WERI-Rb-1 (cell line): ENCODE measurements around the gene KCNJ14.
A peak's percentile ranks its signal among the peaks of the same experiment; 100 is the strongest.

Source experiments
- DNase-seq: peaks from one replicate; pipeline ENCODE4 v3.0.0-alpha.2; 2020
- H3K27ac ChIP-seq: fragments of 250-450 bp; sonication (Bioruptor Pico); 2 replicates; pipeline ENCODE4 v1.5.1; 2020; ENCODE audit warnings: mild to moderate bottlenecking, moderate library complexity
- H3K27me3 ChIP-seq: fragments of 250-450 bp; sonication (Bioruptor Pico); 2 replicates; pipeline ENCODE4 v1.5.1; 2021; ENCODE audit warnings: mild to moderate bottlenecking, low read depth, moderate library complexity; ENCODE audit not compliant: insufficient read depth, severe bottlenecking
- H3K36me3 ChIP-seq: fragments of 250-450 bp; sonication (Bioruptor Pico); 2 replicates; pipeline ENCODE4 v1.5.1; 2020; ENCODE audit warnings: mild to moderate bottlenecking, moderate library complexity
- H3K4me3 ChIP-seq: 2 replicates; pipeline ENCODE4 v1.5.1; 2011; ENCODE audit warnings: low read depth, mild to moderate bottlenecking, control low read depth, low read length
- H3K9me3 ChIP-seq: fragments of 250-450 bp; sonication (Bioruptor Pico); 2 replicates; pipeline ENCODE4 v1.5.1; 2021; ENCODE audit warnings: mild to moderate bottlenecking, moderate library complexity; ENCODE audit not compliant: severe bottlenecking
- TF ChIP-seq, protein P1 (sequence below): IDR thresholded peaks from 2 replicates; pipeline ENCODE4 v1.5.1; 2011; ENCODE audit warnings: low read depth, mild to moderate bottlenecking, control low read depth, inconsistent platforms, low read length

KCNJ14 gene

DNA sequence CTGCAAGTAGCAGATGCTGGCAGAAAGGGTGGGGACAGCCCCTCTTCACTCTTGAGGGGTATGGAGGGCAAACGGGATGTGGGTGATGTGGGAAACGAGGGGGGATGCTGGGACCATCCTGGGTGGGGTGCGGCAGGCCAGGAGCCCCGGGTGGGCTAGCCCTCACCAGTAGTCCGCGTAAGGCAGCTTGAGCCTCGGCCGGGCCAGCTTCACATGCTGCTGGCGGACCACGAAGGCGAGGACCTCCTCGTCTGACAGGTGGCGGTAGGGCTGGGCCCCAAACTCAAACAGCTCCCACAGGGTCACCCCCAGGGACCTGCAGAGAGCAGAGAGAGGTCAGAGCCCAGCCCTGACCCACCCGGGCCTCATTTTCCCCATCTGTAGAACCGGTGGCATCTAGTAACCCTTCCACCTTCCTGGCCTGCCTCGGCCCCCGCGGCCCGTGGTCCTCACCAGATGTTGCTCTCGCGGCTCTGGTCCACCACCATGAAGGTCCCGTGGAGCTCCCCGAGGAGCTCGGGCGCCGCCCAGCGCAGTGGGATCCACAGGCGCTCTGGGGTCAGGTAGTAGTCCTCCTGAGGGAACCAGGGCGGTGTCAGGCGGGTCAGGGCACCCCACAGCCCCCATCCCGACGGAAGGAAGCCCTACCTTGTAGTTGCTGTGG lies 45.6 kb downstream of the KCNJ14 start:
- no peak overlapping the region for H3K4me3 ChIP-seq
- no peaks in the 10 kb centered on the region for H3K36me3 ChIP-seq
- H3K9me3 ChIP-seq, result no peaks in the 10 kb centered on the region
- peaks cover 3% of the 10 kb centered on the region for H3K27me3 ChIP-seq
- TF ChIP-seq, protein P1, sequence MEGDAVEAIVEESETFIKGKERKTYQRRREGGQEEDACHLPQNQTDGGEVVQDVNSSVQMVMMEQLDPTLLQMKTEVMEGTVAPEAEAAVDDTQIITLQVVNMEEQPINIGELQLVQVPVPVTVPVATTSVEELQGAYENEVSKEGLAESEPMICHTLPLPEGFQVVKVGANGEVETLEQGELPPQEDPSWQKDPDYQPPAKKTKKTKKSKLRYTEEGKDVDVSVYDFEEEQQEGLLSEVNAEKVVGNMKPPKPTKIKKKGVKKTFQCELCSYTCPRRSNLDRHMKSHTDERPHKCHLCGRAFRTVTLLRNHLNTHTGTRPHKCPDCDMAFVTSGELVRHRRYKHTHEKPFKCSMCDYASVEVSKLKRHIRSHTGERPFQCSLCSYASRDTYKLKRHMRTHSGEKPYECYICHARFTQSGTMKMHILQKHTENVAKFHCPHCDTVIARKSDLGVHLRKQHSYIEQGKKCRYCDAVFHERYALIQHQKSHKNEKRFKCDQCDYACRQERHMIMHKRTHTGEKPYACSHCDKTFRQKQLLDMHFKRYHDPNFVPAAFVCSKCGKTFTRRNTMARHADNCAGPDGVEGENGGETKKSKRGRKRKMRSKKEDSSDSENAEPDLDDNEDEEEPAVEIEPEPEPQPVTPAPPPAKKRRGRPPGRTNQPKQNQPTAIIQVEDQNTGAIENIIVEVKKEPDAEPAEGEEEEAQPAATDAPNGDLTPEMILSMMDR, result no peak
- DNase-seq, result no peak
- H3K27ac ChIP-seq, result no peak overlapping the region

DNA sequence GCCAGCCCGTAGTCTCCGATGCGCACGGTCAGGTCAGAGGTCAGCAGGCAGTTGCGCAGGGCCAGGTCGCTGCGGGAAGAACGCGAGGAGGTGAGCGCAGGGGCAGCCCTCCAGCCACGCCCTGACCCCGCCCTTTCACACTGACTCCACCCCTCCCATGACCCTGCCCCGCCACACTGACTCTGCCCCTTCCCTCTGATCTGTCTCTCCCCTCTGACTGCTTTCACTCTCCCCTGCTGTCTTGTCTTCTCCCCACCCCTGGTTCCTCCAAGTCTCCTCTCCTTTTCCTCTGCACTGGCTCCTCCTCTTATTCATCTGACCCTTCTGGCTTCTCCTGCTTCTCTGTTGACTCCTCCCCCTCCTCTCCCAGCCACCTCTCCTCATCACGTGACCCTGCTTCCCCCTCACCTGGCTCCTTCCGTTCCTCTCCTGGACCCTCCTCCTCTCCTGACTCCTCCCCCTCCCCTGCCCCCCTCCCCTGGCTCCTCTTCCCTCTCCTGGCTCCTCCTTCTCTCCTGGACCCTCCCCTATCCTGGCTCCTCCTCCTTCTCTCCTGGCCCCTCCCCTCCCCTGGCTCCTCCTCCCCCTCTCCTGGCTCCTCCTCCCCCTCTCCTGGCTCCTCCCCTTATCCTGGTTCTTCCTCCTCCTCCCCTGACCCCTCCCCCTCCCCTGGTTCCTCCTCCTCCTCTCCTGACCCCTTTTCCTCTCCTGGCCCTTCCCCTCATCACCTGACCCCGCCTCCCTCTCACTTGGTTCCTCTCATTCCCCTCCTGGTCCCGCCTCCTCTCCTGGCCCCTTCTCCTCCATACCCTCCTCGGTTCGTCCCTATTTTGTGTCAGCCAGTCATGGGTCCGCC lies 46.3 kb downstream of the KCNJ14 start:
- TF ChIP-seq, protein P1, result no peak
- H3K36me3 ChIP-seq, result no peaks in the 10 kb centered on the region
- H3K27ac ChIP-seq, result no peak overlapping the region
- peak overlapping the region; percentile 24 for H3K4me3 ChIP-seq
- no peaks in the 10 kb centered on the region for H3K9me3 ChIP-seq
- H3K27me3 ChIP-seq, result peaks cover 3% of the 10 kb centered on the region
- DNase-seq, result peak; percentile 91

DNA sequence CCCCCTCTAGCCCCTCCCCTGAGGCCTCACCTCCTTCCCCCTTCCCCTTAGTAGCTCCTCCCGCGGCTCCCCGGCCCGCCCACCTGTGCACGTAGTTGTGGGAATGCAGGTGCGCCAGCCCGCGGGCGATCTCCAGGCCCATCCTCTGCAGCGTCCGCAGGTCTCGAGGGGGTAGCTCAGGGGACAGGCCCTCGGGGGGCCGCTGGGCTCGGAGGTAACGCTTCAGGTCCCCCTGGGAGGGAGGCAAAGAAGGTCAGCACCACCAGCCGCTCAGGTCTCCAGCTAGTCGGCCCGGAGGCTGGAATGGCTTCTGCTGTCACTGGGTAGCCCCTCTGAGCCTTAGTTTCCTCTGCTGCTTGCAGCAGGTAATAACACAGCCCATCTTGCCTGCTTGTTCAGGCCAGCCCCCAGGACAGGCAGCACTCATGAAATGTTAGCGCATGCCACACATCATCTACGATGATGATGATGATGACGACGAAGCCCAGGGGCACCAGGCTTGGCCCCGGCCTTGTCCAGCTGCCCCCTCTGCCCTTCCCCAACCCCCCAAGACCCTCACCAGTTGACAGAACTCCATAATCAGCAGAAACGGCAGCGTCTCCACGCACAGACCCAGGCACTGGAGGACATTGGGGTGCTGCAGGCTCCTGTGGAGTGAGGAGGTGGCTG lies 47.1 kb downstream of the KCNJ14 start:
- Histone ChIP-seq H3K9me3 (no peaks in the 10 kb centered on the region), H3K4me3 (peak overlapping the region; percentile 24), H3K27ac (no peak overlapping the region), H3K27me3 (peaks cover 3% of the 10 kb centered on the region), H3K36me3 (no peaks in the 10 kb centered on the region)
- TF ChIP-seq, protein P1, result no peak
- no peak for DNase-seq

DNA sequence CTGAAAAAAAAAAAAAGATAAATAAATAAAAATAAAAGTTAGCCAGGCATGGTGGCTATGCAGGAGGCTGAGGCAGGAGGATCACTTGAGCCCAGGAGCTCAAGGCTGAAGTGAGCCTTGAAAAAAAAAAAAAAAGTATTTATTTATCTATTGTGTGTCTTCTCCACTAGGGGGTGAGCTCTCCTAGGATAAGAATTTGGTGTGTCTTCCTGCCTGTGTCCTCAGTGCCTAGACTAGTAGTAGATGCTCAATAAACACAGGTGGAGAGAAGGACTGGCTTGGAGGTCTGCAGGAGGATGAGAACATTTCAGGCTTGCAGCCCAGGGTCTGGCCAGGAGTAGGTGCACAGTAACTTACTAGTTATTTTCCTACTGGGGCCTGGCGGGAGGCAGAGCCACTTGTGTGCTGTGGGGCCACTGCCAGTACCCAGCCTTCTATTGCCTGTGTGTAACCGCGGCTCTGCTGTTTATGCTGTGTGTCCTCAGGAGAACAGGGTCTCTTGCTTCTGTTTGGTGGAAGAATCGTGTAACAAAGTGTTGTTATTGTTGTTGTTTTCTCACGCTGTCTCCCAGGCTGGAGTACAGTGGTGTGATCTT lies 50.9 kb downstream of the KCNJ14 start:
- no peaks in the 10 kb centered on the region for H3K36me3 ChIP-seq
- H3K27me3 ChIP-seq, result no peaks in the 10 kb centered on the region
- H3K27ac ChIP-seq, result no peak overlapping the region
- H3K9me3 ChIP-seq, result no peaks in the 10 kb centered on the region
- TF ChIP-seq, protein P1, result peak; percentile 33; the same call in 1 of the 2 replicates
- no peak overlapping the region for H3K4me3 ChIP-seq
- DNase-seq, result no peak

DNA sequence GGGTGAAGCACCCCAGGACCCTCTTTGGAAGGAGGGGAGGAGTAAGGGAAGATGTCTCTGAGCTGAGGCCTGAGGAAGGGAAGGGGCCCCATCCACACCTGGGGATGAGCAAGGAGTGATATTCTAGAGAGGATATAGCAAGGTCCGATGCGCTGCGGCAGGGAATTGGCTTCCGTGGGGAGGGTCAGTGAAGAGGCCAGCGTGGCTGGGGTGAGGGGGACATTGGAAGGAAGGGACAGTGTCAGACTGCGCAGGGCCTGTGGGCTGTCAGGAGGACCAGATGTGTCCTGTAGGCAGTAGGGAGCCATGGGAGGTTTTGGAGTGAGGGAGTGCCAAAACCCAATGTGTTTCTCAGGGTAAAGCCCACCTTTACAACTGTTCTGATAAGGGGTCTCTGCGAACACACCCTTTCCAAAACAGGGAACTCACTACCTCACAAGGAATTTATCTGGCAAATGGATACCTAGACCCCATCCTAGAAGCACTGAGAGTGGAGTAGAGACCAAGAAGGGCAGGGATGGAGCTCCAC lies 52.6 kb downstream of the KCNJ14 start:
- no peaks in the 10 kb centered on the region for H3K9me3 ChIP-seq
- H3K36me3 ChIP-seq, result no peaks in the 10 kb centered on the region
- TF ChIP-seq, protein P1, result no peak
- H3K4me3 ChIP-seq, result no peak overlapping the region
- DNase-seq, result no peak
- no peak overlapping the region for H3K27ac ChIP-seq
- H3K27me3 ChIP-seq, result no peaks in the 10 kb centered on the region
